Activated CD4-positive, alpha-beta memory T cell treated with anti-CD3 and anti-CD28 coated beads for 36 hours (primary cell): Measurements from ENCODE around the gene EMX1. TPM values are rescaled to one million over a fixed set of nuclear protein-coding genes. Genes with fewer than 3 reads are reported as not detected.
A peak's percentile ranks its signal among the peaks of the same experiment; 100 is the strongest.

ENCODE experiments used
- CTCF ChIA-PET: fragments of 350-600 bp; sonication (Branson Sonifier 250); formaldehyde crosslinking; loops from one replicate; lab custom pipeline; 2021; ENCODE audit warnings: antibody characterized with exemption, inconsistent platforms; lab: Charles Lee
- POLR2A ChIA-PET: fragments of 350-600 bp; sonication (Branson Sonifier 250); formaldehyde crosslinking; loops from one replicate; lab custom pipeline; 2021; ENCODE audit warnings: antibody characterized with exemption; lab: Charles Lee
- DNase-seq: peaks from one replicate; pipeline ENCODE4 v3.0.0-alpha.2; 2020
- H3K27ac Mint-ChIP-seq: one replicate; pipeline ENCODE4 v1.8.0; 2021; ENCODE audit warnings: mixed read lengths
- H3K27me3 Mint-ChIP-seq: one replicate; pipeline ENCODE4 v1.8.0; 2021; ENCODE audit warnings: mixed read lengths
- H3K36me3 Mint-ChIP-seq: one replicate; pipeline ENCODE4 v1.8.0; 2021; ENCODE audit warnings: mixed read lengths
- H3K4me1 Mint-ChIP-seq: one replicate; pipeline ENCODE4 v1.8.0; 2021; ENCODE audit warnings: low read depth, mixed read lengths
- H3K4me3 Mint-ChIP-seq: one replicate; pipeline ENCODE4 v1.8.0; 2021; ENCODE audit warnings: mild to moderate bottlenecking, mixed read lengths
- H3K9me3 Mint-ChIP-seq: one replicate; pipeline ENCODE4 v1.8.0; 2021; ENCODE audit warnings: mixed read lengths
- intact Hi-C: fragments of 100-400 bp; cut with micrococcal nuclease; formaldehyde crosslinking; loops from one replicate; pipeline ENCODE4 v1.15.1; 2023
- total RNA-seq, 2 experiments: library from RNA; stranded (reverse); gene quantifications; one replicate each; pipeline ENCODE4 v1.2.3, GENCODE V29; 2021

EMX1 gene
- total RNA-seq, 2 experiments from 2014 or later = not detected

DNA sequence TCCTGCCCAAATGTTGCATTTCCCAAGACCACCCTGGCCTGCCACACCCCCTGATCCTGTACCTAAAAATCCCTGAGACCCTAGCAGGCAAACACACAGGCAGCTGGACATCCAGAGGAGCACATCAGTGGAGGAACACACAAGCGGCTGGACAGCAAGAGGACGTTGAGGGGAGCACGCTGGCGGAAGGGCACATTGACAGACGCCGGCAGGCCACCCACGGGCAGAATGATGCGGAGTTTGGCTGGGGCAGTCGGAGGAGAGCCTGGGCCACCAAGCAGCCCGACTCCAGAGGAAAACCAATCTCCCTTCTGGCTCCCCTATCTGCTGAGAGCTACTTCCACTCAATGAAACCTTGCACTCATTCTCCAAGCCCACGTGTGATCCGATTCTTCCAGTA is 47.7 kb downstream of the EMX1 start:
- ChIA-PET CTCF (no interaction called here), POLR2A (no interaction called here)
- H3K27me3 Mint-ChIP-seq = no peaks in the 10 kb centered on the region
- intact Hi-C loops = no loop called here
- H3K9me3 Mint-ChIP-seq = no peaks in the 10 kb centered on the region
- no peaks in the 10 kb centered on the region for H3K4me1 Mint-ChIP-seq
- DNase-seq = no peak
- no peak overlapping the region for H3K27ac Mint-ChIP-seq
- no peaks in the 10 kb centered on the region for H3K36me3 Mint-ChIP-seq
- no peak overlapping the region for H3K4me3 Mint-ChIP-seq

GRCh38 chr2:72965770-72966450 is 48.6 kb downstream of the EMX1 start:
- Mint-ChIP-seq H3K27me3 (no peaks in the 10 kb centered on the region), H3K9me3 (no peaks in the 10 kb centered on the region), H3K4me3 (no peak overlapping the region), H3K36me3 (no peaks in the 10 kb centered on the region), H3K27ac (no peak overlapping the region), H3K4me1 (no peaks in the 10 kb centered on the region)
- intact Hi-C loops = no loop called here
- POLR2A ChIA-PET = no interaction called here
- CTCF ChIA-PET = interaction anchor here (0.8 to 1.0 kb wide), 2 partner anchors 73 to 198 kb away, joined by 3 read pairs; no protein-coding TSS in a partner anchor
- DNase-seq = no peak

- DNase-seq = no peak
- ChIA-PET CTCF (no interaction called here), POLR2A (no interaction called here)
- no peaks in the 10 kb centered on the region for H3K9me3 Mint-ChIP-seq
- no peak overlapping the region for H3K4me3 Mint-ChIP-seq
- H3K27ac Mint-ChIP-seq = no peak overlapping the region
- no peaks in the 10 kb centered on the region for H3K36me3 Mint-ChIP-seq
- intact Hi-C loops = no loop called here
- H3K4me1 Mint-ChIP-seq = no peaks in the 10 kb centered on the region
- H3K27me3 Mint-ChIP-seq = no peaks in the 10 kb centered on the region
Measured at GRCh38 chr2:72968286-72968685, 51.0 kb downstream of the EMX1 start.

DNA sequence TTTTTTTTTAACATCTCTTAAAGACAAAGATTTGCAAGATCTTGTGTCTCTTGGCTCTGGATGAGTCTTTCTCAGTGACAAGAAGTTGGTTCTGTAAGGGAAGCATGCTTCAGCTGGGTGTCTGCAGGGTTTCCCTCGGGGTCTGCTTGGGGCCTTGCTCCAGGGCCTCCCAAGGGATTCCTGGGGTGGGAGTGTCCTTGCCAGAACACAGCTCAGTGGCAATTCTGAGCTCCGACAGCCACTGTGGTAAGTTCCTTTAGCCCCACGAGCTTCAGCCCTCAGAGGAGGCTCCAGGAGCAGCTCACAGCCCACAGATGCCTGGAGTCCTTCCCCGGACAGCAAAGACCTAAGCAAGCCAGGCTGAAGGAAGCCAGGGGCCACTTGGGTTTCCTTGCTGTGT is 52.4 kb downstream of the EMX1 start:
- Mint-ChIP-seq H3K27me3 (no peaks in the 10 kb centered on the region), H3K4me1 (no peaks in the 10 kb centered on the region), H3K27ac (no peak overlapping the region), H3K9me3 (no peaks in the 10 kb centered on the region), H3K4me3 (no peak overlapping the region), H3K36me3 (no peaks in the 10 kb centered on the region)
- intact Hi-C loops = loop anchor here (5.0 kb wide), 1 partner anchor 208 kb away; no protein-coding TSS in a partner anchor
- no peak for DNase-seq
- CTCF ChIA-PET = interaction anchor here (1.2 kb wide), 1 partner anchor 22 kb away, joined by 3 read pairs; no protein-coding TSS in a partner anchor
- POLR2A ChIA-PET = no interaction called here

GRCh38 chr2:72971036-72971435 is 53.7 kb downstream of the EMX1 start:
- Mint-ChIP-seq H3K27ac (no peak overlapping the region), H3K9me3 (no peaks in the 10 kb centered on the region), H3K4me3 (no peak overlapping the region), H3K27me3 (no peaks in the 10 kb centered on the region), H3K36me3 (no peaks in the 10 kb centered on the region), H3K4me1 (no peaks in the 10 kb centered on the region)
- ChIA-PET POLR2A (no interaction called here), CTCF (interaction anchor here (1.3 kb wide), 1 partner anchor 78 kb away, joined by 6 read pairs; no protein-coding TSS in a partner anchor)
- no peak for DNase-seq
- intact Hi-C loops = loop anchor here (5.0 kb wide), 1 partner anchor 206 kb away; no protein-coding TSS in a partner anchor

DNA sequence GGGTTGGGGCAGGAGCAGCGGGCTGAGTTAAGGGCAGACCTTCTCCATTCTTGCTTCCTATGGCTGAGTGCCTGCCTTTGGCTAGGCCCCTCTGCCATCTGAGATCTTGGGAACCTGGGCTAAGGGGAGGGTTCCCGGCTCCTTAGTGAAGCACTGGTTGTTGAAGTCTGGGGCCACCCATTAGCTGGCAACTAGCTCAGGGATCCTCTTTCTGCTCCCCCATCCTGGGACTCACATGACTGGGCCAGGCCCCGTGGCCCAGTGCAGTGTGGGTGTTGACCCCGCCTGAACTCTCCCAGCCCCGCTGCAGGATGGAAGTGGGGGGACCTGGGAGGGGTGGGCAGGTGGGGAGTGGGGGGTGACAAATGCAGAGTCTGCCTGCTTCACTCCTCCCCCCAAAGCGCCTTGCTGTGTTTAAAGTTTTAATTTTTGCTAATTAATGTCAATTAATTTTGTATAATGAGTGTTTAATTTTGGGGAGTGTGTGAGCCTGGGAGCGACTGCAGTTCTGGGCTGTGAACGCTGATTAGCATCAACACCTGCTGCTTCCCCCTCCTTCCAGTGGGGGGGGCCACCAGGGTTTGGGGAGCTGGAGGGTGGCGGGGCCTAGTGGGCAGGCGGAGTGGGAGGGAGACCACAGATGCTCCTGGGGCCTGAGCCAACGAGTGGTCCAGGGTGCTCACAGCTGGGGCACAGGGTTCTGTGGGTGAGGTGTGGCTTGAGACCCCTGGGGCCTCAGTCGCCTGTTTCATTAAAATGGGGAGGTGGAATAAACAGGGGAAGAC is 55.2 kb downstream of the EMX1 start:
- intact Hi-C loops = loop anchor here (1.0 to 5.0 kb wide), 2 partner anchors 80 to 205 kb away; no protein-coding TSS in a partner anchor

DNA sequence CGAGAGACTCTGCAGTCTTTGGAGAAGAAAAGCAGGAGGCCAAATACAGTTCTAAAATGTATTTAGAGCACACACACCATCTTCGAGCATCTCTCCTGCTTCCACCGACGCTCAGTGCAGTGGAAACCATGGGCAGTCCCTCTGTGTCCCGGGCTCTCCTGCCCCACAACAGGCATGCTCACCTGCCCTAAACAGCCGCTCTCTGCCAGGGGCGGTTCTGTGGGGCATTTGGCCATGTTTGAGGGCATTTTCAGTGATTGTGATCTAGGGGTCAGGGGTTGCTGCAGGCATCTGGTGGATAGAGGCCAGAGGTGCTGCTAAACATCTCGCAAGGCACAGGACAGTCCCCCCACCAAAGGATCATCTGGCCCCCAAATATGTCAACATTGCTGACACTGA is 55.8 kb downstream of the EMX1 start:
- no peak for DNase-seq
- H3K4me3 Mint-ChIP-seq = no peak overlapping the region
- no peaks in the 10 kb centered on the region for H3K4me1 Mint-ChIP-seq
- no peak overlapping the region for H3K27ac Mint-ChIP-seq
- H3K27me3 Mint-ChIP-seq = no peaks in the 10 kb centered on the region
- H3K36me3 Mint-ChIP-seq = no peaks in the 10 kb centered on the region
- no peaks in the 10 kb centered on the region for H3K9me3 Mint-ChIP-seq
- ChIA-PET CTCF (interaction anchor here (1.0 to 6.0 kb wide), 11 partner anchors 10 to 204 kb away, joined by 3 to 113 read pairs (median 7); partner anchors contain the start of genes EMX1 and SPR), POLR2A (no interaction called here)
- intact Hi-C loops = loop anchor here (1.0 to 5.0 kb wide), 2 partner anchors 81 to 204 kb away; no protein-coding TSS in a partner anchor

More for the DNA sequence above, 55.2 kb downstream of the EMX1 start:
- Mint-ChIP-seq H3K9me3 (no peaks in the 10 kb centered on the region), H3K27me3 (no peaks in the 10 kb centered on the region), H3K4me3 (no peak overlapping the region), H3K36me3 (no peaks in the 10 kb centered on the region), H3K27ac (no peak overlapping the region), H3K4me1 (no peaks in the 10 kb centered on the region)
- ChIA-PET POLR2A (no interaction called here), CTCF (interaction anchor here (1.3 to 6.0 kb wide), 7 partner anchors 13 to 205 kb away, joined by 4 to 113 read pairs (median 12); partner anchors contain the start of gene SPR)
- no peak for DNase-seq

- Mint-ChIP-seq H3K27me3 (no peaks in the 10 kb centered on the region), H3K4me3 (no peak overlapping the region), H3K9me3 (no peaks in the 10 kb centered on the region), H3K4me1 (no peaks in the 10 kb centered on the region), H3K27ac (no peak overlapping the region), H3K36me3 (no peaks in the 10 kb centered on the region)
- POLR2A ChIA-PET = no interaction called here
- intact Hi-C loops = loop anchor here (1.0 to 5.0 kb wide), 2 partner anchors 82 to 204 kb away; no protein-coding TSS in a partner anchor
- peak; percentile 50 for DNase-seq
- CTCF ChIA-PET = interaction anchor here (0.6 to 6.0 kb wide), 21 partner anchors 10 to 239 kb away, joined by 3 to 113 read pairs (median 5); partner anchors contain the start of genes EMX1 and SPR
Measured at GRCh38 chr2:72973566-72974435, 56.5 kb downstream of the EMX1 start.

DNA sequence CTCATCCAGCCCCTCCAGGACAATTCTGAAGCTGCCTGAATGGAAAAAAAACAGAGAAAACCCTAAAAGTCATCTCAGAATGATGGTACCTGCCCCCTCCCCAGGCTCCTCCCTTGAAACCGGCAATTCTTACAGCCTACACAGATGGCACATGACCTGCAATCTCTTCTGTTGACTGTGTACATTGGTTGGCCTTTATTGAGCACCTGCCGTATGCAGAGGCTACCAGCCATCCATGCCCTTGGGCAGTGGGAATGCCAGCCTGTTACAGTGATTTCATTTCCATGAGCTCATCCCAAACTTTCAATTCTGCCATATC is 57.1 kb downstream of the EMX1 start:
- no peaks in the 10 kb centered on the region for H3K36me3 Mint-ChIP-seq
- no peaks in the 10 kb centered on the region for H3K4me1 Mint-ChIP-seq
- no peaks in the 10 kb centered on the region for H3K27me3 Mint-ChIP-seq
- H3K9me3 Mint-ChIP-seq = no peaks in the 10 kb centered on the region
- intact Hi-C loops = loop anchor here (5.0 kb wide), 1 partner anchor 203 kb away; no protein-coding TSS in a partner anchor
- ChIA-PET CTCF (interaction anchor here (0.7 to 6.0 kb wide), 17 partner anchors 11 to 238 kb away, joined by 3 to 113 read pairs (median 5); partner anchors contain the start of genes EMX1 and SPR), POLR2A (no interaction called here)
- no peak for DNase-seq
- no peak overlapping the region for H3K4me3 Mint-ChIP-seq
- H3K27ac Mint-ChIP-seq = no peak overlapping the region

- no peak overlapping the region for H3K27ac Mint-ChIP-seq
- H3K27me3 Mint-ChIP-seq = no peaks in the 10 kb centered on the region
- H3K4me1 Mint-ChIP-seq = no peaks in the 10 kb centered on the region
- H3K9me3 Mint-ChIP-seq = no peaks in the 10 kb centered on the region
- DNase-seq = no peak
- H3K36me3 Mint-ChIP-seq = no peaks in the 10 kb centered on the region
- CTCF ChIA-PET = interaction anchor here (1.4 to 6.0 kb wide), 3 partner anchors 19 to 88 kb away, joined by 4 to 113 read pairs (median 24); partner anchors contain the start of gene SPR
- POLR2A ChIA-PET = no interaction called here
- intact Hi-C loops = no loop called here
- no peak overlapping the region for H3K4me3 Mint-ChIP-seq
Measured at GRCh38 chr2:72975017-72975416, 57.7 kb downstream of the EMX1 start.

GRCh38 chr2:72979896-72980295 is 62.6 kb downstream of the EMX1 start:
- ChIA-PET CTCF (interaction anchor here (1.3 to 2.2 kb wide), 2 partner anchors 12 to 14 kb away, joined by 3 to 9 read pairs; no protein-coding TSS in a partner anchor), POLR2A (no interaction called here)
- H3K27me3 Mint-ChIP-seq = no peaks in the 10 kb centered on the region
- intact Hi-C loops = no loop called here
- no peaks in the 10 kb centered on the region for H3K4me1 Mint-ChIP-seq
- no peak overlapping the region for H3K4me3 Mint-ChIP-seq
- H3K9me3 Mint-ChIP-seq = no peaks in the 10 kb centered on the region
- no peak overlapping the region for H3K27ac Mint-ChIP-seq
- no peak for DNase-seq
- no peaks in the 10 kb centered on the region for H3K36me3 Mint-ChIP-seq
